Measurements from ENCODE around the gene TEP1.

The TEP1 gene

GRCh38 chr14:20434701-20435581 is 21.6 kb upstream of the TEP1 start:
- no peak for DNase-seq (ENCODE audit: low read depth in 2 of 2)

- DNase-seq (ENCODE audit: low read depth in 2 of 2): no peak
Observed at GRCh38 chr14:20429801-20430669, 16.7 kb upstream of the TEP1 start.

- DNase-seq (ENCODE audit: low read depth in 2 of 2): no peak
Observed at GRCh38 chr14:20428802-20429201, 15.5 kb upstream of the TEP1 start.

- no peak for DNase-seq (ENCODE audit: low read depth in 2 of 2)
Observed at GRCh38 chr14:20428010-20428365, 14.7 kb upstream of the TEP1 start.

GRCh38 chr14:20427231-20428009 is 14.1 kb upstream of the TEP1 start:
- no peak for DNase-seq (ENCODE audit: low read depth in 2 of 2)

- no peak for DNase-seq (ENCODE audit: low read depth in 2 of 2)
Observed at GRCh38 chr14:20424851-20425250, 11.6 kb upstream of the TEP1 start.

GRCh38 chr14:20422886-20423285 is 9.6 kb upstream of the TEP1 start:
- no peak for DNase-seq (ENCODE audit: low read depth in 2 of 2)

GRCh38 chr14:20421267-20421666 is 8.0 kb upstream of the TEP1 start:
- DNase-seq (ENCODE audit: low read depth in 2 of 2): no peak

GRCh38 chr14:20419419-20419818 is 6.1 kb upstream of the TEP1 start:
- no peak for DNase-seq (ENCODE audit: low read depth in 2 of 2)

- no peak for DNase-seq (ENCODE audit: low read depth in 2 of 2)
Observed at GRCh38 chr14:20418501-20418909, 5.2 kb upstream of the TEP1 start.

- DNase-seq (ENCODE audit: low read depth in 2 of 2): no peak
Observed at GRCh38 chr14:20417250-20418186, 4.2 kb upstream of the TEP1 start.

- no peak for DNase-seq (ENCODE audit: low read depth in 2 of 2)
Observed at GRCh38 chr14:20416223-20416622, 2.9 kb upstream of the TEP1 start.

GRCh38 chr14:20415782-20416206 is 2.5 kb upstream of the TEP1 start:
- DNase-seq (ENCODE audit: low read depth in 2 of 2): no peak

- no peak for DNase-seq (ENCODE audit: low read depth in 2 of 2)
Observed at GRCh38 chr14:20413744-20414082, 412 bp upstream of the TEP1 start.

GRCh38 chr14:20412411-20412810 is 890 bp downstream of the TEP1 start:
- DNase-seq (ENCODE audit: low read depth in 2 of 2): no peak

- no peak for DNase-seq (ENCODE audit: low read depth in 2 of 2)
Observed at GRCh38 chr14:20409226-20409625, 4.1 kb downstream of the TEP1 start.

GRCh38 chr14:20403521-20403920 is 9.8 kb downstream of the TEP1 start:
- no peak for DNase-seq (ENCODE audit: low read depth in 2 of 2)

GRCh38 chr14:20400965-20401593 is 12.2 kb downstream of the TEP1 start:
- DNase-seq (ENCODE audit: low read depth in 2 of 2): no peak

GRCh38 chr14:20400589-20400964 is 12.7 kb downstream of the TEP1 start:
- DNase-seq (ENCODE audit: low read depth in 2 of 2): no peak

GRCh38 chr14:20397511-20397910 is 15.8 kb downstream of the TEP1 start:
- DNase-seq (ENCODE audit: low read depth in 2 of 2): no peak

GRCh38 chr14:20391505-20391904 is 21.8 kb downstream of the TEP1 start:
- DNase-seq (ENCODE audit: low read depth in 2 of 2): no peak

Measured in stimulated activated CD8-positive, alpha-beta memory T cell treated with anti-CD3 and anti-CD28 coated beads, Interleukin-7, amount 100 ng/mL, for 1 hour (primary cell).